PC-9 (cell line): Measurements from ENCODE around the gene TMEM161A.
"Not testable (repeated sequence)": the region's sequence is repeated elsewhere in the genome, so short reads cannot be mapped to it uniquely, and the experiment has no call there.

ENCODE experiments used
- CTCF ChIP-seq: fragments of 200-600 bp; sonication (generic); conservative IDR thresholded peaks from 2 replicates; pipeline ENCODE4 v1.6.1; 2017; ENCODE audit warnings: mixed run types, antibody characterized with exemption, mild to moderate bottlenecking, moderate library complexity
- EZH2 ChIP-seq: fragments of 200-600 bp; sonication (generic); IDR thresholded peaks from 2 replicates; pipeline ENCODE4 v1.8.0; 2017; ENCODE audit warnings: antibody characterized with exemption, low read depth

GRCh38 chr19:19173243-19173642, 35.0 kb upstream of the TMEM161A start:
- TF ChIP-seq CTCF, EZH2: not testable (repeated sequence)
